Activated T-cell treated with anti-CD3 and anti-CD28 coated beads for 1 hour (primary cell): ENCODE results near the gene MARCHF2.

Source experiments
- DNase-seq: peaks from one replicate; pipeline ENCODE4 v3.0.0-alpha.2; 2020; ENCODE audit warnings: low read depth

MARCHF2 gene

GRCh38 chr19:8454218-8454617, 41.1 kb downstream of the MARCHF2 start:
- DNase-seq: no peak

GRCh38 chr19:8455018-8455417, 41.9 kb downstream of the MARCHF2 start:
- DNase-seq: no peak

GRCh38 chr19:8456064-8456463, 43.0 kb downstream of the MARCHF2 start:
- DNase-seq: no peak

- DNase-seq: no peak
These were observed 44.1 kb downstream of the MARCHF2 start for GRCh38 chr19:8457209-8457608.

- no peak for DNase-seq
These were observed 44.7 kb downstream of the MARCHF2 start for GRCh38 chr19:8457827-8458226.

GRCh38 chr19:8458380-8458779, 45.3 kb downstream of the MARCHF2 start:
- DNase-seq: no peak

- DNase-seq: no peak
These were observed 46.0 kb downstream of the MARCHF2 start for GRCh38 chr19:8459095-8459494.

- DNase-seq: no peak
These were observed 46.6 kb downstream of the MARCHF2 start for GRCh38 chr19:8459520-8460270.

- no peak for DNase-seq
These were observed 47.6 kb downstream of the MARCHF2 start for GRCh38 chr19:8460516-8461298.

GRCh38 chr19:8461376-8461775, 48.3 kb downstream of the MARCHF2 start:
- DNase-seq: no peak

GRCh38 chr19:8461891-8462290, 48.8 kb downstream of the MARCHF2 start:
- no peak for DNase-seq

GRCh38 chr19:8462571-8462970, 49.5 kb downstream of the MARCHF2 start:
- no peak for DNase-seq

GRCh38 chr19:8463365-8463764, 50.3 kb downstream of the MARCHF2 start:
- DNase-seq: no peak

GRCh38 chr19:8466018-8466417, 52.9 kb downstream of the MARCHF2 start:
- no peak for DNase-seq

GRCh38 chr19:8468124-8468523, 55.0 kb downstream of the MARCHF2 start:
- DNase-seq: no peak

- DNase-seq: no peak
These were observed 55.8 kb downstream of the MARCHF2 start for GRCh38 chr19:8468761-8469373.

GRCh38 chr19:8469613-8470368, 56.7 kb downstream of the MARCHF2 start:
- no peak for DNase-seq

- no peak for DNase-seq
These were observed 60.8 kb downstream of the MARCHF2 start for GRCh38 chr19:8473648-8474476.

- DNase-seq: no peak
These were observed 61.9 kb downstream of the MARCHF2 start for GRCh38 chr19:8475005-8475404.

- DNase-seq: no peak
These were observed 63.4 kb downstream of the MARCHF2 start for GRCh38 chr19:8476524-8476923.

GRCh38 chr19:8477889-8478288, 64.8 kb downstream of the MARCHF2 start:
- DNase-seq: no peak
